GM19324 (cell line): ENCODE results near the gene ZNF200.
"Not testable (repeated sequence)": the region's sequence is repeated elsewhere in the genome, so short reads cannot be mapped to it uniquely, and the experiment has no call there.

Experiments
- ATAC-seq: cut with Tn5 transposase; IDR thresholded peaks from one replicate; pipeline ENCODE4 v1.9.1; 2021; ENCODE audit warnings: mild to moderate bottlenecking, moderate library complexity; ENCODE audit not compliant: unreplicated experiment, low FRiP score

ZNF200 gene

DNA sequence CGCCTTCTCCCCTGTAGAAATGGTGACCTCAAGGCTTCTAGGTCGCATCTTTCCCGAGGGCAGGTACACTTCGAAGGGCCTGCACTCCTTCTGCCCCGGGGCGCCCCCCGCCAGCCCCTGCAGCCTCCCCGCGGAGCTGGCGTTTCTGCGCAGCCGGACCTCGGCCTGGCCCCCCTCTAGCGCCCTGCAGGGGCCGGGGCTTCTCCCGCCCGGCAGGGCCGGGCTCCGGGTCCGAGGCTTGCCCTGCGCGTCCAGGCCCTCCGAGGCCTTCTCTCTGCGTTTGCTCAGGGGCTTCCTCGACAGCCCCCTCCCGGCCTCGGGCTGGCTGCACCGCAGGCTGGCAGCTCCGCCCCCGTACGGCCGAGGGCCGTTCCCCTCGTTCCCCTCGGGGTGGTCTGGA lies 19.4 kb upstream of the ZNF200 start:
- ATAC-seq, result no peak

DNA sequence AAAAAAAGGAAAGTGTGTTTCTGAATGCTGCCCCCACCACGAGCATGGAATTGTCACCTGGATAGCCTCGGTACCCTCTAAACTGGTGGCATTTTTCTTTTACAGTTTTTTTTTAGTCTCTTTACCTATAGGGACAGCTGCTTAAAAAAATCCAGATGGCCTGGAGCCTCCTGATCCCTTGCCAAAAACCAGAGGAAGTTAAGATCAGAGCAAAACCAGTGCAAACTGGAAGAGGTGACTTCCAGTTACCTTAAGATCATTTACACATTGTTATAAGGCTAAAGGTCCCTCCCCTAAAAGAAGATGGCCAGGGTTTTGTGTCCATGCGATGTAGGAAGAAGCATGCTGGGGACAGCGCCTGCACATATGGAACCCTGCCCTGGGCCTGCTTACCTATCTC lies 18.0 kb upstream of the ZNF200 start:
- no peak for ATAC-seq

DNA sequence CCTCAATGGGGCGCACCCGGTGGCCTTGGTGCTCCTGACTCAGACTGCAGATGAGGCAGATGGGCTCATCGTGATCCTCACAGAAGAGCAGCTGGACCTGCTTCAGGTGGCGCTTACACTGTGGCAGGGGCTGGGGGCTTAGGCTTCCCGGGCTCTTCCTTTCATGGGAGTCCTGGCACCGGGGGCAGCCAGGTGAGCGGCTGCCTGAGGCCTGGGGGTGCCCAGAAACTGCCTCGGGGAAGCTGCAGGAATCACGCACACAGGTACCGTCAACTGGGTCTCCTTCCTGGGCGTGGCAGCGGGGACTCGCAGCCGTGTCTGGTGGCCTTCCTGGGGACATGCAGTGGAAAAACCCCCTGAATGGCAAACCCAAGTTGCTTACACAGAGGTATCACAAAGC lies 14.5 kb upstream of the ZNF200 start:
- ATAC-seq, result no peak

DNA sequence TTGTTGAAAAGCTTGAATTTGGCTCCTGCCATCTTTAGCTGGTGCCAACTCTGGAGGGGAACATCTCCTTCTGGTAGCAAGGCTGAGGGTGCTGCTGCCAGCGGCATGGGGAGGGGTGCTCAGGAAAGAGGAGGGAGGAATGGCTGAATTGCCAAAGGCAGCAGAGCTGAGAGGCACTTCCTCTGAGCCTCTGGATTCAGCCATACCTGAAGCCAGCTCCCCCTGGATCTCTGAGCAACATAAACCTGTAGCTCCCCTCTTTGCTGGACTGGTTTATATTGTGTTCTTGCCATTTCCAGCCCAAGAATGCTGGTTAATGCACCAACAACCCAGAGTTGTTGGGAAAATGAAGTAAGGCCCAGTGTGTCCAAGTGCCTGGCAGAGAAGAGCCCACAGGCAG lies 14.1 kb upstream of the ZNF200 start:
- no peak for ATAC-seq

DNA sequence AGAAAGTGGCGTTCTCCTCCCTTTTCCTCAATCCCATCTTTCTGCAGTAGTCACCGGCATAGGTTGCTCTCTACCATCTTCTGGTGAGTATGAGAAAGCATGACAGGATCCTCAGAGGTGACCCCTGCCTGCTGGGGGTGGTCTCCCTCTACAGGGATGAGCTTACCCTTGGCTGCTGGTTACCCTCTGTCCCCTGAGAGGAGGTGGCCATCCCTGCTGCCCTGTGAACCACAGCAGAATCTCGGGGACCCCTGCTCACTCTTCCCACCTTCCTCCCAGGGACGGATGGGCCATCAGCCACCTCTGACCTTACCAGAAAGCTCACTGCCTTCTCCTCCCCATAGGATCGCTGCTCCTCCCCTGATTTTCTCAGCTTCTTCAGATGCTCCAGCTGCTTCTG lies 13.6 kb upstream of the ZNF200 start:
- no peak for ATAC-seq

DNA sequence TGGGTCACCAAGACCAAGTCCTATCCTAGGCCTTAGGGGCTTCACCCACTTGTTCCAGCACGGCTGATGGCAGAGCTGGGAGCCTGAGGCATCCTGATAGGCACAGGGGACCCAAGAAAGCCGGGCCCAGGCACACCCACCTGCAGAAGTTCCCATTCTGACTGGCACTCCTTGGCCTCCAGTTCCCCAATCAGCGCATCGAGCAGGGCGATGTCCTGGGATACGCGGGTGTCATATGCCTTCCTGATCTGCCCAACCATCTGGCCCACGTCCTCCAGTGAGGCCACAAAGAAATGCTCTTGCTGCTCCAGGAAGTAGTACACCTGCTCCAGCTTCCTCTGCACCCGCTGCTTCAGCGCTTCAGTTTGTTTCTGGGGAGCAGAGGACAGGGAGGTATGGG lies 11.9 kb upstream of the ZNF200 start:
- ATAC-seq, result no peak

DNA sequence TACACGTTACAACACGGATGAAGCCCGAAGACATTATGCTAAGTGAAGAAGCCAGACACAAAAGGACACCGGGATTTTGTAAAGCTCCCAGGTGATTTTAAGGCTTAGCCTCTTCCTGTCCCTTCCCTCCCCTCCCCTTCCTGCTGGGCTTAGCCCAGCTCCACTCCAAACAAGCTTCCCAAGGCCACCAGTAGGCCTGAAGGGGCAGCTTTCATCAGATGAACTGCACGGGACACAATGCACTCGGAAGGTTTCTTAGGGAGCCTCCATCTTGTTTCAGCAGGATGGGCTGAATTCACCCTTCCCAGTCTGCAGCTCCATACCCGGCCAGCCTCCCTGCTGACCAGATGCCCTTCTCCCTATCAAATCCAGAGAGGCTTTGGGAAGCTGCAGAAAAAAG lies 11.0 kb upstream of the ZNF200 start:
- ATAC-seq, result no peak

DNA sequence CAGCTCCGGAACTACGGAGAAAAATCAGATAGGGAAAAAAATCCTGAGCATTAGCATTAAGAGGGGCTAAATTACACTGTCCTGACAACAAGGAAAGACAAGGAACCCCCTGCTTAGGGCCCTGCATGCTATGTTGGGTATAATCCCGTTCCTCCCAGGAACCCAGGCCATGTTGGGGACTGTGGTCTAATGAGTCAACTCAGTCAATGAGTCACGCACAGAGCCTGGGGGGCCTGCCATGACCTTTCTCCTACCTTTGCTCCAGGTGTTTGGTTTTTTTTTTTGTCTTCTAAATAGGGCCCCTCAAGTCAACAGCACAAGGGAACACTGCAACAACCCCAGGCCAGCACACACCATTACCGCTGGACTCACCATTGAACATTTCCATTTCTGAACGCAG lies 8.9 kb upstream of the ZNF200 start:
- no peak for ATAC-seq

DNA sequence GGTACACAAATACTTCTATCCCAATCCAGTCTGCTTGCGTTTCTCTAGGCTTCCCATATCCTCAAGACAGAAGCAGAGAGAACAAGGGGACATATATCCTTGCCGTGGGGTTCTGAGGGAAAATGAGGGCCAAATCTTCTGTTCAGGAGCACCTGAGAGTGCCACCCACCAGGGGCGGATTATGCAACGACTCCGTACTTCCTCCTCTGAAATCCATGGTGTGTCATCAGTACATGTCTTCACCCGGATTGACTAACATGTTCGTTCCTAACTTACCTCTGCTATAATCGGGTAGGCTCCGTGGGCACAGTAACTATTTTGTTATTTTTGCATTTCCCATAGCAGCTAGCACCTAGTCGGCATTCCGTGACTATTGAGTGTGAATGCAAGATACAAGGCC lies 7.8 kb upstream of the ZNF200 start:
- no peak for ATAC-seq

DNA sequence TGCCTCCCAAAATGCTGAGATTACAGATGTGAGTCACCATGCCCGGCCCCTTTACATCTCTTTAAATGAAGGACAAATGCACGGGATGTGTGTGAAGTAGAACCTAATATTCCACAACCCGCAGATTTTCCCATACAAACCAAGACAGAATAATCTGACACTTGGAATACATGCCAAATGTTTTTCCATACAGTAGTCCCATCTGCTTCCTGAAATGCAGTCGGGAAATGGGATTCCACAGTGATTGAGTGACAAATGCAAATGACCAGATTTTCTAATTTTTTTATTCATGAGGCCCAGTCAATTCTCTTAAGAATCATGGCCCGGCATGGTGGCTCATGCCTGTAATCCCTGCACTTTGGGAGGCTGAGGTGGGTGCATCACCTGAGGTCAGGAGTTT lies 6.8 kb upstream of the ZNF200 start:
- ATAC-seq, result no peak

DNA sequence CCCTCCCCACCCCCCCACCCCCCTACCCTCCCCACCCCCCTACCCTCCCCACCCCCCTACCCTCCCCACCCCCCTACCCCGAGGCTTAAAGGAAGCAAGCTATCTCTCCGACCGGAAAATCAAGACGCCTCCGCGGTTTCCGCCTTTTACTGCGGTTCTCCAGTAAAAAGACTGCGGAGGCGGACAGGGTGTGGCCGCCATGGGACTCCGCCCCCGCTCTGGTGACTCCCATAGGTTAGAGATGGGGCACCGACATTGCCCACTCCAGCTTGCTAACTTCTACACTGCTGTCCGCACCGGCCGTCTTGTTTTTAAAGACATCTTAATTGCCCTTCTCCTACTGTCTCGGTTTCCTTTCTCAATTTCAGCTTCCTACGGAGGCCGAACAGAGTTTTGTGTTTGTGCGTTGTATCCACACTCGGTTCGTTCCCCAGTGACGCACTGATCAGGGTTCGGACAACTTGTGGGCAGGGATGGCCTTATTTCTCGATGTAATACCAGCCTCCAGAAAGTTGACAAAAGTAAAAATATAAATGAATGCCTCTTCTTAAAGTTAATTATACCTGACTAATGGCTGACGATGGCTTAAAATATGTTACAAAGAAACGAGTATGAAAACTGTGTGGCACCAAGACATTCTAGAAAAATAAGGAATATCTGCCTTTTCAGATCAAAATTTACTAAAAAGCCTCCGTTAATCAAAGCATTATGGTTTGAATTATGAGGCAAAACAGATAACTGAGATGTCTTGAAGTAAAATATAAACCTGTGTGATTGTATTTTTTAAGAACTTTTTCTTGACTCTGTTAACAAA lies 1.1 kb upstream of the ZNF200 start:
- no peak for ATAC-seq

DNA sequence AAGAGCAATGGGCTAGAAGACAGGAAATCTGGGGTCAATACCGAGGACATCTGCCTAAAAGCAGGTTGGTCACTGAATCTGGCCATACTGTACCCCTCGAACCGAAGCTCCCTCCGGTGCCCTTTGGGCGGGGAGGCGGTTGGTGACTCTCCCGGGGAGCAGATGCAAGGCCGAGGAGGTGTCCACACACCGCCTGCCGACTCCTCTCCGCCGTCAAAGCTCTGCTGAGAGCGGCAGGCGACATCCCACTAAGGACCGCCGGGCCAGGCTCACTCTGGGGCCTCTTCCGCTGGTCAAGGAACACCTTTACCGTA lies 458 bp downstream of the ZNF200 start:
- no peak for ATAC-seq

DNA sequence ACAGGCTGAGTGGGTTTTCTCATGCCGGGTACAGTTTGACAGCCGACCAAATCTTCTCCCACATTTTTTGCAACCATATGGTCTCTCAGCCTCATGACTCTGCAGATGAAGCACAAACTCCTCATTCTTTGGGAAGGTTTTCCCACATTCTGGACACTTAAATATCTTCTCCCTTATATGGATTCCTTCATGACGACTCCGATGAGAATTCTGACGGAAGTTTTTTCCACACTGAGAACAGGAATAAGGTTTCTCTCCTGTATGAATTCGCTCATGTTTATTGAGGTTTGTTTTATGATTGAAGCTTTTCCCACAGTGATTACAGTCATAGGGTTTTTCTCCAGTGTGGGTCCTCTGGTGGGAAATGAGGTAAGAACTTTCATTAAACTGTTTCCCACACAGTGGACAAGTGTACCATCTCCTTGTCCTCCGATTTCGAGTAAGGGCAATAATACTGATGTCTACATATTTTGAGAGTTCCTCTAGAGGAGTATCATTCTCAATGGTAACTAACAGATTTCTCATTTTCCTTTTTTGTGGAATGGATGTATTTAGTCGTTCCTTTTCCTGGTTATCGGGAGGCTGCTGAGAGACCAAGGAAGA lies 10.9 kb downstream of the ZNF200 start:
- no peak for ATAC-seq

DNA sequence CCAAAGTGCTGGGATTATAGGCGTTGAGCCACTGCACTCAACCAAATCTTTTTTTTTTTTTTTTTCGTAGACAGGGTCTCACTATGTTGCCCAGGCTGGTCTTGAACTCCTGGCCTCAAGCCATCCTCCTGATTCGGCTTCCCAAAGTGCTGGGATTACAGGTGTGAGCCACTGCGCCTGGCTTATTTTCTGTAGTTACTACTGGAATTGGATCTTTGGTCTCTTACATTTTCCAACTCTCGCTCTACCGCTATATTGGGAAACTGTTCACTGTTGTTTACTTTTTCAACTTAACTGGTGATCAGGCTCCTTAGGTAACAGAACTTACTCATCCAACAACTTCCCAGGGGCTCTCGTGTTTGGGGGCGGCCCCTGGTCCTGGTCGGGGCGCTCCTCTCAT lies 14.1 kb downstream of the ZNF200 start:
- no peak for ATAC-seq

DNA sequence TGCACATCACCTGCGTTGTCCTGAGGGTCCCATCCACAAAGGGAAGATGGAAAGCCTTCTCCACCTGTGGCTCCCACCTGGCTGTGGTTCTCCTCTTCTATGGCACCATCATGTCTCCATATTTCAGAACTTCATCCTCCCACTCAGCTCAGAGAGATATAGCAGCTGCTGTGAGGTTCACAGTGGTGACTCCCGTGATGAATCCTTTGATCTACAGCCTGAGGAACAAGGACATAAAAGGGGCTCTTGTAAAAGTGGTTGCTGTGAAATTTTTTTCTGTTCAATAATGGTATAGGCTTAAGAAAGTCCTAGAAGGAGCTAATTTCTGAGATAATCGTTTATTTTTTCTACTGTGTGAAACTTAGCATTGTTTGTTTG lies 18.7 kb downstream of the ZNF200 start:
- no peak for ATAC-seq

DNA sequence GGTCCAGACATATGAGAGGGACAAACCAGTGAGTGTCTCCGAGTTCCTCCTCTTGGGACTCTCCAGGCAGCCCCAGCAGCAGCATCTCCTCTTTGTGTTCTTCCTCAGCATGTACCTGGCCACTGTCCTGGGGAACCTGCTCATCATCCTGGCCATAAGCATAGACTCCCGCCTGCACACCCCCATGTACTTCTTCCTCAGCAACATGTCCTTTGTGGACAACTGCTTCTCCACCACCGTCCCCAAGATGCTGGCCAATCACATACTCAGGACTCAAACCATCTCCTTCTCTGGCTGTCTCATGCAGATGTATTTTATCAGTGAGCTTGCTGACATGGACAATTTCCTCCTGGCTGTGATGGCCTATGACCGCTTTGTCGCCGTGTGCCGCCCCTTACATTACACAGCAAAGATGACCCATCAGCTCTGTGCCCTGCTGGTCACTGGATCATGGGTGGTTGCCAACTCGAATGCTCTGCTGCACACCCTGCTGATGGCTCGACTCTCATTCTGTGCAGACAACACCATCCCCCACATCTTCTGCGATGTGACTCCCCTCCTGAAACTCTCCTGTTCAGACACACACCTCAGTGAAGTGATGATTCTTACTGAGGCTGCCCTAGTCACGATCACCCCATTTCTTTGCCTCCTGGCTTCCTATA lies 19.2 kb downstream of the ZNF200 start:
- no peak for ATAC-seq

DNA sequence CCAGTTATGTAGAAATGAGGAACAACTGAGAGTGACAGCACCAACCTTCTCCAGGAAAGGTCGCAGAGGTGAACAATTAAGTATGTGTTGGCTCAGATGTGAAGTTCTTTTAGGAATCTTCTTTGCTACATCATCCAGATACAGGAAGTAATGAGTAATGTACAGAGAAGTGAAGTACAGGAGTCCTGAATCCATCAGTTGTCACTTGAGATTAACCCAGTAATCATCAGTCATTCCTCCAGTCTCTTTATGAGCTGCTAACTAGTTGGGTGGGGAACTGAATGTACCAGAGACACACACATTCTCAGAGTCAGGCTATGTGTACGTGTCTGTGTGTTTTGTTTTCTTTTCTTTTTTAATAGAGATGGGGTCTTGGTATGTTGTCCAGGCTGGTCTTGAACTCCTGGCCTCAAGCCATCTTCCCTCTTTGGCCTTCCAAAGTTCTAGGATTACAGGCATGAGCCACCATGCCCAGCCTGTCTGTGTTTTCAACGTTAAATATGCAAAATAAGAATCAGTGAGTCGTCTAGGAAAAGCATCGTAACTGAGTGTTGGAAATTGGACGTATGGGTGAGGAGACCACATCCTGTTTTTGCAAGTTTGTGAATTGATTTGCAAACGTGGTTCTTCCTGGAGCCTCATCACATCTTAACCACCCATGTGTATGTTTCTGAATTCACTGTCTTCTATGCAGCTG lies 19.9 kb downstream of the ZNF200 start:
- no peak for ATAC-seq

DNA sequence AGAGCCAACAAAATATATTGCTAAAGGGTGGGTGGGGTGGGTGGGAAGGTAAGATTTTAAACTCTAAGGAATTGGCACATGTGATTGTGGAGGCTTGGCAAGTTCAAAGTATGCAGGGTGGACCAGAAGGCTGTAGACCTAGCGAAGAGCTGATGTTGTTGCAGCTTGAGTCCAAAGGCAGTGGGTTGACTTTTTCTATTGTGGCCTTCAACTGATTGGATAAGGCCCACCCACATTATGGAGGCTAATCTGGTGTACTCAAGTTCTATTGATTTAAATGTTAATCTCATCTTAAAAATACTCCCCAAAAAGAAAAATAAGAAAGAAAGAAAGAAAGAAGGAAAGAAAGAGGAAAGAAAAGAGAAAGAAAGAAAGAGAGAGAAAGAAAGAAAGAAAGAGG lies 22.4 kb downstream of the ZNF200 start:
- ATAC-seq, result no peak

DNA sequence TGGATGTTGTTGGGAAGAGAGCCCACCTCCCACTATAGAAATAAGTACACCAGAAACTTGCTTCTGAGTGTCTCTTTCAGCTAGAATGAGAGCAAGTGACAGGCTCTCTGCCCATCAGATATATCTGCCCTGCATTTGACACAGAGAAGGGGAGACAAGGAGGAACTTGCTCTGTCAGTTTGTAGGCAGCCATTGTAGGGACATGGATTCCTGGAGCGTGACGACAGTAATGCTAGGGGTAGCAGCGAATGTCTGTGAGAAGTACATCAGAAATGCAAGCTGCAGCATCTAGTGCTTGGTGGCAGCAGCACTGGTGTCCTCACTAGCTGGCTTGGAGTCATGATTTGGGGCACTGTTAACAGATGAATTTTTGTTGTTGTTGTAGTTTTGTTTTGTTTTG lies 23.0 kb downstream of the ZNF200 start:
- no peak for ATAC-seq

DNA sequence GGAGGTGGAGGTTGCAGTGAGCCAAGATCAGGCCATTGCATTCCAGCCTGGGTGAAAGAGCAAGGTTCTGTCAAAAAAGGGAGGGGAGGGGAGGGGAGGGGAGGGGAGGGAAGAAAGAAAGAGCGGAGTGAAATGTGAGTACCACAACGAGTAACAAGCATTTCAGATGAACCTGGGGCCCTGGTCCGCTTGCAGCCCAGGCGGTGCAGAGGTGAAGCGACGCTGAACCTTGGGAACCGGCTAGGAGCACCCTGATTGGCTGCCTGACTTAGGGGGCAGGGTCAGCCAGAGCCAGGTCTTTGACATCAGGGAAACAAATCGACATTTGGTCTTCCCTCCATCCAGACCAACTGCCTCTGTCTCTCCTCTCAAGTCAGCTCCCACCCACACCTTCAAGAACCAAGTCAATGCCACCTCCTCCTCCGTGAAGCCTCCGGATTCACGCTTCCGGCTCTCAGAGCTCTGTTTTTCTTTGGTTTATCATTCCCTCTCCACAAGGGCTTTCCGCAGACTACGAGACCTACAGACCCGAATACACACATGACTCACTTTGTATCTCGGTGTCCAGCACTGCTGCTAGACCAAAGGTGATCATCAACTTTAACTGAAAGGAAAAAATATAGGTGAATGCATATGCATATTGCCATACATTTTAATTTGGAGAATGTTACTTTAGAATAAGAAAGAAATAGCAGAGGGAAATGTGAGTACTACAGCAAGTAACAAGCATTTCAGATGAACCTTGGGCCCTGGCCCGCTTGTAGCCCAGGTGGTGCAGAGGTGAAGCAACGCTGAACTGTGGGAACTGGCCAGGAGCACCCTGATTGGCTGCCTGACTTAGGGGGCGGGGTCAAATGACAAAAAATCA lies 27.6 kb downstream of the ZNF200 start:
- no peak for ATAC-seq

DNA sequence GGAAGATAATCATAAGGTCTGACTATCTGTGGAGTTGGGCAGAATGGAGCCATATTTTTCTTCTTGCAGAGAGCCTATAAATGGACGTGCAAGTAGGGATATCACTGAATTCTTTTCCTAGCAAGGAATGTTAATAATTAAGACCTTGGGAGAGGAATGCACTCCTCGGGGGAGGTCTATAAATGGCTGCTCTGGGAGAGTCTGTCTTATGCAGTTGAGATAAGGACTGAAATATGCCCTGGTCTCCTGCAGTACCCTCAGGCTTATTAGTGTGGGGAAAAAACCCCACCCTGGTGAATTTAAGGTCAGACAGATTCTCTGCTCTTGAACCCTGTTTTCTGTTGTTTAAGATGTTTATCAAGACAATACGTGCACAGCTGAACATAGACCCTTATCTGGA lies 29.0 kb downstream of the ZNF200 start:
- not testable (repeated sequence) for ATAC-seq
